Fibroblast of lung (primary cell): Measurements from ENCODE around the gene KIAA2012.

Source experiments
- CTCF ChIP-seq, 2 donors: IDR thresholded peaks in 1 of 2; conservative IDR thresholded peaks in 1 of 2; 1 replicate in 1 of 2; 2 replicates in 1 of 2; pipeline ENCODE4 v1.5.1; 2011 to 2012; ENCODE audit warnings: low read length in 2 of 2, control low read depth in 1 of 2, inconsistent platforms in 1 of 2, low read depth in 1 of 2, mild to moderate bottlenecking in 1 of 2
- EZH2 ChIP-seq: IDR thresholded peaks from 2 replicates; pipeline ENCODE4 v1.5.1; 2012; ENCODE audit warnings: low read length, control low read depth, mild to moderate bottlenecking; ENCODE audit errors: missing control alignments

DNA sequence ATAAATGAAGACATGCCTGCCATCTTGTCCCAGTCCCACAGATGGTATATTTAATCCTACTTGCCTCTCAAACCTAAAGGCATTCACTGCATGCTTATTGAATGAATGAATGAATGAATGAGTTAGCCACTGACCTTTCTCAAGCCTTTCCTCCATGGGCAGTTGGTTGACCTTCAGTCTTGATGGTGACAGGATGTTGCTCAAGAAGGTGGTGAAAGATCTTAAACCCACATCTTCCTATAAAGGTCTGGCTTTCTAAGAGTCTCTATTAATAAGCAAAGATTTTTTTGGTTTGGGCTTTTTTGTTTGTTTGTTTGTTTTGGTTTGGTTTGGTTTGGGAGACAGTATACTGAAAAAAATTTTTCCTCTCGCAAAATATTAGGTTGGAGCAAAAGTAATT lies 41.7 kb downstream of the KIAA2012 start:
- TF ChIP-seq CTCF (conservative IDR thresholded peaks at IDR 0.05 in 1 of 2, IDR thresholded peaks at IDR 0.05 in 1 of 2; ENCODE audit: low read depth in 1 of 2, low read length in 2 of 2), result no peak
- TF ChIP-seq EZH2, result no peak
